ENCODE data around the gene TRIM65.

The TRIM65 gene

DNA sequence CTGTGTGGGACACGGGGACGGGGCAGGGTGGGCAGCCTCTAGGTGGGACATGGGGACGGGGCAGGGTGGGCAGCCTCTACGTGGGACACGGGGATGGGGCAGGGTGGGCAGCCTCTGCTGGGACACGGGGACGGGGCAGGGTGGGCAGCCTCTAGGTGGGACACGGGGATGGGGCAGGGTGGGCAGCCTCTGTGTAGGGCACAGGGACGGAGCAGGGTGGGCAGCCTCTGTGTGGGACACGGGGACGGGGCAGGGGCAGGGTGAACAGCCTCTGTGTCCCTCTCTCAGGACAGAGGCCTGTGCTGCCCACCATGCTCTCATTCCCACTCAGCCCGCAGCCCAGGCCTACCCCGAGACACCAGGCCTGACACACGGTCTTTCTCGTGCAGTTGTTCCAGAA is 24.8 kb upstream of the TRIM65 start:
- TF ChIP-seq, protein P1, sequence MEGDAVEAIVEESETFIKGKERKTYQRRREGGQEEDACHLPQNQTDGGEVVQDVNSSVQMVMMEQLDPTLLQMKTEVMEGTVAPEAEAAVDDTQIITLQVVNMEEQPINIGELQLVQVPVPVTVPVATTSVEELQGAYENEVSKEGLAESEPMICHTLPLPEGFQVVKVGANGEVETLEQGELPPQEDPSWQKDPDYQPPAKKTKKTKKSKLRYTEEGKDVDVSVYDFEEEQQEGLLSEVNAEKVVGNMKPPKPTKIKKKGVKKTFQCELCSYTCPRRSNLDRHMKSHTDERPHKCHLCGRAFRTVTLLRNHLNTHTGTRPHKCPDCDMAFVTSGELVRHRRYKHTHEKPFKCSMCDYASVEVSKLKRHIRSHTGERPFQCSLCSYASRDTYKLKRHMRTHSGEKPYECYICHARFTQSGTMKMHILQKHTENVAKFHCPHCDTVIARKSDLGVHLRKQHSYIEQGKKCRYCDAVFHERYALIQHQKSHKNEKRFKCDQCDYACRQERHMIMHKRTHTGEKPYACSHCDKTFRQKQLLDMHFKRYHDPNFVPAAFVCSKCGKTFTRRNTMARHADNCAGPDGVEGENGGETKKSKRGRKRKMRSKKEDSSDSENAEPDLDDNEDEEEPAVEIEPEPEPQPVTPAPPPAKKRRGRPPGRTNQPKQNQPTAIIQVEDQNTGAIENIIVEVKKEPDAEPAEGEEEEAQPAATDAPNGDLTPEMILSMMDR (IDR thresholded peaks at IDR 0.05; ENCODE audit: insufficient read depth, low read length, missing control alignments): no peak
- no peak overlapping the region for H3K4me3 ChIP-seq (ENCODE audit: low read depth, low read length)
- POLR2A ChIA-PET: no interaction called here
- CTCF ChIA-PET: interaction anchor here (0.9 to 1.0 kb wide), 2 partner anchors 13 to 81 kb away, joined by 3 read pairs; no protein-coding TSS in a partner anchor
- DNase-seq (ENCODE audit: low read depth, low spot score): no peak

GRCh38 chr17:75920045-75920560 is 23.4 kb upstream of the TRIM65 start:
- CTCF ChIA-PET: interaction anchor here (1.1 to 6.3 kb wide), 2 partner anchors 9 to 15 kb away, joined by 3 to 30 read pairs; partner anchors contain the start of gene MRPL38
- no peak for DNase-seq (ENCODE audit: low read depth, low spot score)
- TF ChIP-seq, protein P1 (IDR thresholded peaks at IDR 0.05; ENCODE audit: insufficient read depth, low read length, missing control alignments): no peak
- POLR2A ChIA-PET: no interaction called here
- H3K4me3 ChIP-seq (ENCODE audit: low read depth, low read length): no peak overlapping the region

- no peak for DNase-seq (ENCODE audit: low read depth, low spot score)
- ChIA-PET CTCF (interaction anchor here (1.1 to 6.3 kb wide), 3 partner anchors 8 to 14 kb away, joined by 3 to 30 read pairs (median 5); partner anchors contain the start of gene MRPL38), POLR2A (no interaction called here)
- TF ChIP-seq, protein P1 (IDR thresholded peaks at IDR 0.05; ENCODE audit: insufficient read depth, low read length, missing control alignments): no peak
- H3K4me3 ChIP-seq (ENCODE audit: low read depth, low read length): no peak overlapping the region
These were observed 22.9 kb upstream of the TRIM65 start for GRCh38 chr17:75919611-75920010.

DNA sequence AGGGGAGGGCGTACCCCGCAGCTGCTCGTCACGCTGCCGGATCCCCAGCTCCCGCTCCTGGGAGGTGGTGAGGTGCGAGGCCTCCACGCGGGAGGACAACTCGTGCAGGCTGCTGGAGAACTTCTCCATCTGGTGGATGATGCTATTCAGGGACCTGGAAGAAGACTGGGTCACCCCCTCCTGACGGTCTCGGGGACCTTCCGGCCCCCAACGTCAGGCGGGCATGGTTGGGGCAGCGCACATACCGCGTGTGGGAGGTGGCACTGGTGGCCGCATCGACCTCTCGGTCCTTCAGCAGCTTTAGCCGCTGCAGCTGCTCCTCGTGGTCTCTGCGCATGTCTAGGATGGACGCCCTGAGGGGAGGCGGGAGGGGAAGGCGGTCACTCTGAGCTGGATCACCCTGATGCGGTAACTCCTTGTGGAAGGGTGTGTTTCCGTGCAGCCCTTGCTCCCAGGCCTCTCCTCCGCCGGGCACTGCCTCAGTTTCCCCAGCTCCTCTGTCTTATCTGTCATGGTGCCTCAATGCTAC is 21.2 kb upstream of the TRIM65 start:
- POLR2A ChIA-PET: interaction anchor here (0.6 kb wide), 1 partner anchor 21 kb away, joined by 3 read pairs; the partner anchor contains the start of gene TRIM65
- H3K4me3 ChIP-seq (ENCODE audit: low read depth, low read length): no peak overlapping the region
- DNase-seq (ENCODE audit: low read depth, low spot score): no peak
- CTCF ChIA-PET: interaction anchor here (0.8 to 6.3 kb wide), 3 partner anchors 8 to 13 kb away, joined by 3 to 30 read pairs (median 5); partner anchors contain the start of gene MRPL38
- TF ChIP-seq, protein P1 (IDR thresholded peaks at IDR 0.05; ENCODE audit: insufficient read depth, low read length, missing control alignments): no peak

DNA sequence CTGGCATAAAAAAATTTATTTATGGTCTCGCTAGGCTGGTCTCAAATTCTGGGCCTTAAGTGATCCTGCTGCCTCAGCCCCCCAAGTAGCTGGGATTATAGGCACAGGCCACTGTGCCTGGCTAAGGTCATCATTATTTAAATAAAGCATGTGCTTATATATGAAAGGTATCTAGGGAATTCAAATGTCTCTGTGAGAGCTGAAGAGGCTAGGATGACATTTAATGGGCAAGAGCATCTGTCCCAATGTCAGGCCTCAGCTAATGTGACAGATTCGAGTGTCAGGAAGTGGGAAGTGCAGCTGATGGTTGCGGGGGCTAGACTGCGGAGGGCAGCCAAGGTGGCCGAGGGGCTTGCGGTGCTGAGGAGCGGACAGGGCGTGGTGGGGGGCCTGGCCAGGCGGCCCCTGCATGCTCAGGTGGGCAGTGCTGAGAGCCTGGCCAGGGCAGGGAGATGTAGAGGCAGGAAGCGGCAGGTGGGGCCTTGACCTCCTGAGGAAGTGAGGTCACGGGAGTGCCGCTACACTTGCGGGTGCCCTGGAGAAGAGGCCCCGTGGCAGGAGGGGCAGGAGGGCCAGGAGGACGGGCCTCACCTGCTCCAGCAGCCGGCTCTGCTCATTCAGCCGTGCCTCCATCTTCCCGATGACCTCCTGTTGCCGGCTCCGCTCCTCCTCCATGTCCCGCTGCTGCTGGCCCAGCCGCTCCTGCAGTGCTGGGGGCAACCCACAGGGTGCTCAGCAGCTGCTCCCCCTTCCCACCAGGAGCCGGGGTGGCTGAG is 20.6 kb upstream of the TRIM65 start:
- ChIA-PET CTCF (interaction anchor here (0.9 to 6.3 kb wide), 5 partner anchors 8 to 88 kb away, joined by 3 to 30 read pairs (median 4); partner anchors contain the start of gene MRPL38), POLR2A (no interaction called here)
- TF ChIP-seq, protein P1 (IDR thresholded peaks at IDR 0.05; ENCODE audit: insufficient read depth, low read length, missing control alignments): no peak
- no peak for DNase-seq (ENCODE audit: low read depth, low spot score)
- no peak overlapping the region for H3K4me3 ChIP-seq (ENCODE audit: low read depth, low read length)

DNA sequence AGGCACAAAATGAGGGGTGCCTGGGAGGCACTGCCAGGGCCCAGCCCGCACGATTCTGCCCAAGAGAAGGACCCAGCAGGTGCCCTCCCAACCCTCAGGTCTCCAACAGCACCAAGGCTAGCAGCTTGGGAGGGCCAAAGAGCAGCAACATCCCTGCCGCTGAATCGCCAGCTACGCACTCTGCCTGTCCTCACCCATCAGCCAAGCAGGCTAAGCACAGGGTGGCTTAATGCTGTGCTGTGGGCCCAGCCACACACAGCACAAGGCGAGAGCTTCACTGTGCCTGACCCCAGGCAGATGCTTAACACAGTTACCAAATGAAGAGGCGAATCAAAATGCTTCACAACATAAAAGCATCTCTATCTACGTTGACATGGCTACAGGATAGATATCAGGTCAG is 18.5 kb upstream of the TRIM65 start:
- no peak overlapping the region for H3K4me3 ChIP-seq (ENCODE audit: low read depth, low read length)
- TF ChIP-seq, protein P1 (IDR thresholded peaks at IDR 0.05; ENCODE audit: insufficient read depth, low read length, missing control alignments): no peak
- DNase-seq (ENCODE audit: low read depth, low spot score): no peak
- ChIA-PET POLR2A (interaction anchor here (1.1 kb wide), 2 partner anchors 10 kb away, joined by 3 to 4 read pairs; partner anchors contain the start of gene MRPL38), CTCF (interaction anchor here (6.3 kb wide), 1 partner anchor 10 kb away, joined by 30 read pairs; the partner anchor contains the start of gene MRPL38)
